ENCODE data around the gene ERC2. TPM values are rescaled to one million over a fixed set of nuclear protein-coding genes. Genes with fewer than 3 reads are reported as not detected.

Gene ERC2
- total RNA-seq, 4 donors from 2014 or later = 5.3 to 8.8 (median 7.8) TPM

DNA sequence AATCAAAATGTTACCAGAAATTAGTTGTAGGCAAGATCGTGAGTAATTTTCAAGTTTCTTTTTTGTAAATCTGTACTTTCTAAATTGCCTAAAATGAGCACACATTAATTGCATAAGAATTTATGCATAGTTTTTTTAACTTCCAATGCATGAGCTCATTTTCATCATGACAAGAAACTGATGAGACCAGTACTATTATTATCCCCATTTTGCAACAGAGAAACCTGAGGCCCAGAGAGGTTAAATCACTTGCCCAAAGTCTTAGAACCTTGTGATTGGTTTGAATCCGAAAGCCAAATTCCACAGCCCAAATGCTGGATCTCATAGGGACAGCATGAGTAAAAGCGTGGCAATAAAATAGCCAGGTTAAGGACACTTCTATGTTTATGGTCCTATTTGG lies 274.7 kb downstream of the ERC2 start:
- intact Hi-C loops (cut with DNase I) = no loop called here
- no peaks in the 10 kb centered on the region for H3K9me3 ChIP-seq
- H3K4me1 ChIP-seq = no peaks in the 10 kb centered on the region
- no peak overlapping the region for H3K27ac ChIP-seq
- no peak overlapping the region for H3K4me3 ChIP-seq (replicated peaks in 1 of 3)
- no peak for DNase-seq
- no peak for TF ChIP-seq POLR2A (IDR thresholded peaks at IDR 0.05)
- TF ChIP-seq, protein P1, sequence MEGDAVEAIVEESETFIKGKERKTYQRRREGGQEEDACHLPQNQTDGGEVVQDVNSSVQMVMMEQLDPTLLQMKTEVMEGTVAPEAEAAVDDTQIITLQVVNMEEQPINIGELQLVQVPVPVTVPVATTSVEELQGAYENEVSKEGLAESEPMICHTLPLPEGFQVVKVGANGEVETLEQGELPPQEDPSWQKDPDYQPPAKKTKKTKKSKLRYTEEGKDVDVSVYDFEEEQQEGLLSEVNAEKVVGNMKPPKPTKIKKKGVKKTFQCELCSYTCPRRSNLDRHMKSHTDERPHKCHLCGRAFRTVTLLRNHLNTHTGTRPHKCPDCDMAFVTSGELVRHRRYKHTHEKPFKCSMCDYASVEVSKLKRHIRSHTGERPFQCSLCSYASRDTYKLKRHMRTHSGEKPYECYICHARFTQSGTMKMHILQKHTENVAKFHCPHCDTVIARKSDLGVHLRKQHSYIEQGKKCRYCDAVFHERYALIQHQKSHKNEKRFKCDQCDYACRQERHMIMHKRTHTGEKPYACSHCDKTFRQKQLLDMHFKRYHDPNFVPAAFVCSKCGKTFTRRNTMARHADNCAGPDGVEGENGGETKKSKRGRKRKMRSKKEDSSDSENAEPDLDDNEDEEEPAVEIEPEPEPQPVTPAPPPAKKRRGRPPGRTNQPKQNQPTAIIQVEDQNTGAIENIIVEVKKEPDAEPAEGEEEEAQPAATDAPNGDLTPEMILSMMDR (IDR thresholded peaks at IDR 0.05) = no peak
- H3K36me3 ChIP-seq = no peaks in the 10 kb centered on the region
- no peaks in the 10 kb centered on the region for H3K27me3 ChIP-seq
- 90 to 91% methylated on average over 3 of the region's 3 CpGs for WGBS, 2 donors

GRCh38 chr3:56192001-56192400 lies 276.3 kb downstream of the ERC2 start:
- TF ChIP-seq, protein P1 (IDR thresholded peaks at IDR 0.05) = no peak
- TF ChIP-seq POLR2A (IDR thresholded peaks at IDR 0.05) = no peak
- no peaks in the 10 kb centered on the region for H3K4me1 ChIP-seq
- no peaks in the 10 kb centered on the region for H3K9me3 ChIP-seq
- no peak overlapping the region for H3K27ac ChIP-seq
- H3K27me3 ChIP-seq = no peaks in the 10 kb centered on the region
- H3K4me3 ChIP-seq (replicated peaks in 1 of 3) = no peak overlapping the region
- intact Hi-C loops (cut with DNase I) = no loop called here
- DNase-seq = no peak
- no peaks in the 10 kb centered on the region for H3K36me3 ChIP-seq

DNA sequence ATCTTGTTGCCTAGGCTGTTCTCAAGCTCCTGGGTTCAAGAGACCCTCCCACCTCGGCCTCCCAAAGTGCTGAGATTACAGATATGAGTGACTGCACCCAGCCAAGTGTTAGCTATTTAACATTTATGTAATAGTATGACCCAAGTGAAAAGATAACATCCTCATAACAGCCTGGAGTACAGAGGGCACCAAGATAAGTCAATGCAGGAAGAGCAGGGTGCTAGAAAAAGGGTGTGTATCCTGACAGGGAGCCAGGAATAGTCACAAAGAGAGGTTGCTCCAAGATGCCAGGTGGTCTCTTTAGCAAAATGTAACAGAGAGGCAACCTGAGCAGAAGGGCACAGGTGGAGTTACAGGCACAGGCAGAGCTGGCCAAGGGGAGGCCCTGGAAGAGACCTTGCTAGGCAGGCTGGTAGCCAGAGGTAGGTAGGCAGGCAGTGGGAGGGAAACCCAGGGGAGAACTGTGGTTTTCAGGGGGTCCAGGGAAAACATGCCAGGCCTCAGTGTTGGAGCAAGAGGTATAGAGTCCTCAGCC lies 277.4 kb downstream of the ERC2 start:
- H3K9me3 ChIP-seq = no peaks in the 10 kb centered on the region
- H3K27me3 ChIP-seq = no peaks in the 10 kb centered on the region
- 79 to 87% methylated on average over 1 of the region's 1 CpG for WGBS, 2 donors
- intact Hi-C loops (cut with DNase I) = no loop called here
- H3K27ac ChIP-seq = no peak overlapping the region
- no peak overlapping the region for H3K4me3 ChIP-seq (replicated peaks in 1 of 3)
- no peaks in the 10 kb centered on the region for H3K4me1 ChIP-seq
- no peak for TF ChIP-seq POLR2A (IDR thresholded peaks at IDR 0.05)
- TF ChIP-seq, protein P1 (IDR thresholded peaks at IDR 0.05) = no peak
- H3K36me3 ChIP-seq = no peaks in the 10 kb centered on the region
- DNase-seq = no peak

- Histone ChIP-seq H3K4me3 (replicated peaks in 1 of 3) (no peak overlapping the region), H3K36me3 (no peaks in the 10 kb centered on the region), H3K27ac (no peak overlapping the region), H3K4me1 (no peaks in the 10 kb centered on the region), H3K27me3 (no peaks in the 10 kb centered on the region), H3K9me3 (no peaks in the 10 kb centered on the region)
- TF ChIP-seq POLR2A (IDR thresholded peaks at IDR 0.05) = no peak
- TF ChIP-seq, protein P1 (IDR thresholded peaks at IDR 0.05) = no peak
- intact Hi-C loops (cut with DNase I) = no loop called here
- DNase-seq = no peak
Measured at GRCh38 chr3:56190130-56190529, 278.1 kb downstream of the ERC2 start.

- H3K36me3 ChIP-seq = no peaks in the 10 kb centered on the region
- H3K4me1 ChIP-seq = no peaks in the 10 kb centered on the region
- no peaks in the 10 kb centered on the region for H3K9me3 ChIP-seq
- H3K27me3 ChIP-seq = no peaks in the 10 kb centered on the region
- no peak overlapping the region for H3K27ac ChIP-seq
- DNase-seq = no peak
- no peak overlapping the region for H3K4me3 ChIP-seq (replicated peaks in 1 of 3)
- intact Hi-C loops (cut with DNase I) = no loop called here
- 87 to 97% methylated on average over 2 of the region's 2 CpGs for WGBS, 2 donors
- TF ChIP-seq, protein P1 (IDR thresholded peaks at IDR 0.05) = no peak
- no peak for TF ChIP-seq POLR2A (IDR thresholded peaks at IDR 0.05)
Measured at GRCh38 chr3:56189536-56189935, 278.7 kb downstream of the ERC2 start.
